GM12864 (cell line): ENCODE results near the gene ZNF750.

Experiments
- DNase-seq: peaks from one replicate; pipeline ENCODE4 v3.0.0-alpha.2; 2011; ENCODE audit warnings: low read depth
- H3K4me3 ChIP-seq: 2 replicates; pipeline ENCODE4 v1.5.1; 2011; ENCODE audit warnings: mild to moderate bottlenecking, low read depth, low read length, control low read depth
- CTCF ChIP-seq: IDR thresholded peaks from 2 replicates; pipeline ENCODE4 v1.5.1; 2011; ENCODE audit warnings: low read depth, mild to moderate bottlenecking, moderate library complexity, low read length, control low read depth, inconsistent platforms; ENCODE audit errors: missing control alignments

ZNF750 gene

GRCh38 chr17:82867763-82868325 lies 28.0 kb upstream of the ZNF750 start:
- no peak for DNase-seq
- no peak for TF ChIP-seq CTCF
- no peak overlapping the region for H3K4me3 ChIP-seq

- no peak for DNase-seq
- TF ChIP-seq CTCF, result no peak
- no peak overlapping the region for H3K4me3 ChIP-seq
Measured at GRCh38 chr17:82866590-82867191, 26.9 kb upstream of the ZNF750 start.

- TF ChIP-seq CTCF, result no peak
- no peak overlapping the region for H3K4me3 ChIP-seq
- no peak for DNase-seq
Measured at GRCh38 chr17:82865774-82866395, 26.1 kb upstream of the ZNF750 start.

- TF ChIP-seq CTCF, result no peak
- no peak for DNase-seq
- H3K4me3 ChIP-seq, result peak overlapping the region; percentile 26; the same call in 1 of the 2 replicates
Measured at GRCh38 chr17:82865274-82865673, 25.5 kb upstream of the ZNF750 start.

GRCh38 chr17:82864713-82865248 lies 25.0 kb upstream of the ZNF750 start:
- DNase-seq, result no peak
- TF ChIP-seq CTCF, result no peak
- peak overlapping the region; percentile 26 for H3K4me3 ChIP-seq

GRCh38 chr17:82863941-82864712 lies 24.3 kb upstream of the ZNF750 start:
- DNase-seq, result peak; percentile 95
- TF ChIP-seq CTCF, result peak; percentile 2
- peak overlapping the region; percentile 26; the same call in 1 of the 2 replicates for H3K4me3 ChIP-seq
